ENCODE measurements around the gene PTPRA.

Gene PTPRA

GRCh38 chr20:3032624-3033023, 159.3 kb downstream of the PTPRA start:
- no peak overlapping the region for H3K18ac ChIP-seq (ENCODE audit: low read length)
- H4K12ac ChIP-seq (ENCODE audit: low read depth, low read length), result no peak overlapping the region
- no peaks in the 10 kb centered on the region for H3K79me1 ChIP-seq (ENCODE audit: low read length)
- H2AK5ac ChIP-seq (ENCODE audit: low read length), result no peak overlapping the region
- no peak overlapping the region for H2BK12ac ChIP-seq (ENCODE audit: low read length)
- no peak overlapping the region for H2BK120ac ChIP-seq (ENCODE audit: insufficient read depth, low read length, poor library complexity)
- no peak overlapping the region for H4K91ac ChIP-seq (ENCODE audit: low read depth, low read length)
- no peak overlapping the region for H3K14ac ChIP-seq (ENCODE audit: low read length)
- H2BK5ac ChIP-seq (ENCODE audit: low read depth, low read length, poor library complexity), result no peak overlapping the region
- no peak overlapping the region for H3K27ac ChIP-seq (ENCODE audit: low read depth, low read length)
- H3K23ac ChIP-seq (ENCODE audit: low read length), result no peak overlapping the region
- peaks cover 2% of the 10 kb centered on the region for H3K9me3 ChIP-seq (ENCODE audit: insufficient read depth, low read depth, low read length)
- H3K4me3 ChIP-seq (ENCODE audit: low read depth, low read length), result no peak overlapping the region
- no peak overlapping the region for H3K9ac ChIP-seq (ENCODE audit: low read length)
- no peak overlapping the region for H2AFZ ChIP-seq (ENCODE audit: insufficient read depth, low read length, poor library complexity)
- no peaks in the 10 kb centered on the region for H3K4me1 ChIP-seq (ENCODE audit: control insufficient read depth in 1 of 2, insufficient read depth in 2 of 2, low read length in 2 of 2)
- no peaks in the 10 kb centered on the region for H3K27me3 ChIP-seq (ENCODE audit: insufficient read depth, low read length)
- no peak overlapping the region for H4K8ac ChIP-seq (ENCODE audit: low read depth, low read length)
- peaks cover 33 to 50% of the 10 kb centered on the region in 2 experiments for H3K36me3 ChIP-seq (ENCODE audit: control insufficient read depth in 1 of 2, insufficient read depth in 2 of 2, low read length in 2 of 2)
- H3K4ac ChIP-seq (ENCODE audit: low read depth, low read length), result no peak overlapping the region
- WGBS (ENCODE audit: extremely low coverage, insufficient coverage, insufficient read length), result no CpG with 5 or more reads among the region's 8 CpGs
- DNase-seq, result no peak
- H3K4me2 ChIP-seq (ENCODE audit: low read length), result no peak overlapping the region
- H3K79me2 ChIP-seq (ENCODE audit: control insufficient read depth, insufficient read depth, low read length, poor library complexity), result no peaks in the 10 kb centered on the region

DNA sequence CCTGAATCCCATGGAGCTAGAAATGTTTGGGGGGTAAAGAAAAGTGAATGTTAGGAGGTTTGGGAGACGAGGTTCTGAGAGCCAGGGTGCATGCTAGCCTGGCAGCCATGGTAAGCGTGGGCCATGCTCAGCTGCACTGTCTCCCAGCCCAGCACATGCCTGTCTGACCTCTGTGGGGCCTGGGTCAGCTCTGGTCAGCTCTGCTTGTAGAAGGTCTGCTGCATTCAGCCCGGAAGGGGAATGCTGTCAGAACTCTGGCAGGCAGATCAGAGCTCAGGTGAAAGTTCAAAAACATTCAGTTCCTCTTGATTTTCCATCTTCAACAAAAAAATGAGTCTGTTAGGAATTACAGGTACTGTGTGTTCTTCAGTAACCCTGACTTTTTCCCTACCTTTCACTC, 164.4 kb downstream of the PTPRA start:
- H3K9ac ChIP-seq (ENCODE audit: low read length), result no peak overlapping the region
- H3K4me2 ChIP-seq (ENCODE audit: low read length), result no peak overlapping the region
- WGBS (ENCODE audit: extremely low coverage, insufficient coverage, insufficient read length), result no CpG with 5 or more reads among the region's 3 CpGs
- H3K36me3 ChIP-seq (ENCODE audit: control insufficient read depth in 1 of 2, insufficient read depth in 2 of 2, low read length in 2 of 2), result peaks cover 34 to 50% of the 10 kb centered on the region in 2 experiments
- H3K23ac ChIP-seq (ENCODE audit: low read length), result no peak overlapping the region
- H4K12ac ChIP-seq (ENCODE audit: low read depth, low read length), result no peak overlapping the region
- no peak overlapping the region for H2BK120ac ChIP-seq (ENCODE audit: insufficient read depth, low read length, poor library complexity)
- no peak overlapping the region for H4K8ac ChIP-seq (ENCODE audit: low read depth, low read length)
- no peaks in the 10 kb centered on the region for H3K79me1 ChIP-seq (ENCODE audit: low read length)
- H3K4me3 ChIP-seq (ENCODE audit: low read depth, low read length), result no peak overlapping the region
- no peak overlapping the region for H2AK5ac ChIP-seq (ENCODE audit: low read length)
- no peak overlapping the region for H3K18ac ChIP-seq (ENCODE audit: low read length)
- no peak overlapping the region for H2BK12ac ChIP-seq (ENCODE audit: low read length)
- H4K91ac ChIP-seq (ENCODE audit: low read depth, low read length), result no peak overlapping the region
- H3K27ac ChIP-seq (ENCODE audit: low read depth, low read length), result no peak overlapping the region
- no peaks in the 10 kb centered on the region for H3K4me1 ChIP-seq (ENCODE audit: control insufficient read depth in 1 of 2, insufficient read depth in 2 of 2, low read length in 2 of 2)
- H2BK5ac ChIP-seq (ENCODE audit: low read depth, low read length, poor library complexity), result no peak overlapping the region
- H3K79me2 ChIP-seq (ENCODE audit: control insufficient read depth, insufficient read depth, low read length, poor library complexity), result no peaks in the 10 kb centered on the region
- H2AFZ ChIP-seq (ENCODE audit: insufficient read depth, low read length, poor library complexity), result no peak overlapping the region
- peaks cover 2% of the 10 kb centered on the region for H3K9me3 ChIP-seq (ENCODE audit: insufficient read depth, low read depth, low read length)
- H3K4ac ChIP-seq (ENCODE audit: low read depth, low read length), result no peak overlapping the region
- no peaks in the 10 kb centered on the region for H3K27me3 ChIP-seq (ENCODE audit: insufficient read depth, low read length)
- H3K14ac ChIP-seq (ENCODE audit: low read length), result no peak overlapping the region
- DNase-seq, result no peak

DNA sequence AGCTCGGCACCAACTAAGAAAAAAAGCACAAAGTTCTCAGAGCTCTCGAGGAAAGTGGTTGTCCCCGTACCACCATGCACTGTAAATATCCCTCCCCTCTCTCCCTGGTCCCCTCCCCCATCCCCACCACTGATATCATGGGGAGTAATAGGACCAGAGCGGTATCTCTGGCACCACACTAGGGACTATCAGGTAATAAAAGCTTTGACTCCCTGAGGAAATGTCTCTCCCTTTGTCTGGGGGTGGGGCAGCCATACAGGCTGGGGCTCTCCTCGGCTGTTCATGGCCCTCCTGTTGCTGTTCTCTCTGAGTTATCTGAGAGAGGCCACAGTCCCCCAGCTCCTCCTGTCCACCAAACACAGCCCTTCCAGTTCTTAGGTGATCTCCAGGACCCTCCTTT, 165.2 kb downstream of the PTPRA start:
- no peak overlapping the region for H3K4me2 ChIP-seq (ENCODE audit: low read length)
- no peaks in the 10 kb centered on the region for H3K79me2 ChIP-seq (ENCODE audit: control insufficient read depth, insufficient read depth, low read length, poor library complexity)
- no peak overlapping the region for H4K8ac ChIP-seq (ENCODE audit: low read depth, low read length)
- H3K27me3 ChIP-seq (ENCODE audit: insufficient read depth, low read length), result no peaks in the 10 kb centered on the region
- no peak overlapping the region for H3K14ac ChIP-seq (ENCODE audit: low read length)
- DNase-seq, result no peak
- no peak overlapping the region for H2BK120ac ChIP-seq (ENCODE audit: insufficient read depth, low read length, poor library complexity)
- H3K79me1 ChIP-seq (ENCODE audit: low read length), result no peaks in the 10 kb centered on the region
- H3K9ac ChIP-seq (ENCODE audit: low read length), result no peak overlapping the region
- no peak overlapping the region for H2BK12ac ChIP-seq (ENCODE audit: low read length)
- no peak overlapping the region for H3K4me3 ChIP-seq (ENCODE audit: low read depth, low read length)
- H3K27ac ChIP-seq (ENCODE audit: low read depth, low read length), result no peak overlapping the region
- no peak overlapping the region for H3K4ac ChIP-seq (ENCODE audit: low read depth, low read length)
- H3K4me1 ChIP-seq (ENCODE audit: control insufficient read depth in 1 of 2, insufficient read depth in 2 of 2, low read length in 2 of 2), result no peaks in the 10 kb centered on the region
- H3K23ac ChIP-seq (ENCODE audit: low read length), result no peak overlapping the region
- H2AFZ ChIP-seq (ENCODE audit: insufficient read depth, low read length, poor library complexity), result no peak overlapping the region
- no peak overlapping the region for H4K12ac ChIP-seq (ENCODE audit: low read depth, low read length)
- H2BK5ac ChIP-seq (ENCODE audit: low read depth, low read length, poor library complexity), result no peak overlapping the region
- no peak overlapping the region for H3K18ac ChIP-seq (ENCODE audit: low read length)
- H4K91ac ChIP-seq (ENCODE audit: low read depth, low read length), result no peak overlapping the region
- peaks cover 31 to 48% of the 10 kb centered on the region in 2 experiments for H3K36me3 ChIP-seq (ENCODE audit: control insufficient read depth in 1 of 2, insufficient read depth in 2 of 2, low read length in 2 of 2)
- WGBS (ENCODE audit: extremely low coverage, insufficient coverage, insufficient read length), result no CpG with 5 or more reads among the region's 5 CpGs
- peaks cover 2% of the 10 kb centered on the region for H3K9me3 ChIP-seq (ENCODE audit: insufficient read depth, low read depth, low read length)
- no peak overlapping the region for H2AK5ac ChIP-seq (ENCODE audit: low read length)

GRCh38 chr20:3039426-3039825, 166.1 kb downstream of the PTPRA start:
- no peaks in the 10 kb centered on the region for H3K79me1 ChIP-seq (ENCODE audit: low read length)
- no peak overlapping the region for H3K18ac ChIP-seq (ENCODE audit: low read length)
- H2AK5ac ChIP-seq (ENCODE audit: low read length), result no peak overlapping the region
- no peak overlapping the region for H4K8ac ChIP-seq (ENCODE audit: low read depth, low read length)
- H2AFZ ChIP-seq (ENCODE audit: insufficient read depth, low read length, poor library complexity), result no peak overlapping the region
- no peak overlapping the region for H2BK120ac ChIP-seq (ENCODE audit: insufficient read depth, low read length, poor library complexity)
- no peak overlapping the region for H3K9ac ChIP-seq (ENCODE audit: low read length)
- peaks cover 2% of the 10 kb centered on the region for H3K9me3 ChIP-seq (ENCODE audit: insufficient read depth, low read depth, low read length)
- no peak overlapping the region for H3K4me2 ChIP-seq (ENCODE audit: low read length)
- no peak overlapping the region for H2BK5ac ChIP-seq (ENCODE audit: low read depth, low read length, poor library complexity)
- WGBS (ENCODE audit: extremely low coverage, insufficient coverage, insufficient read length), result no CpG with 5 or more reads among the region's 4 CpGs
- no peak overlapping the region for H3K4ac ChIP-seq (ENCODE audit: low read depth, low read length)
- H3K79me2 ChIP-seq (ENCODE audit: control insufficient read depth, insufficient read depth, low read length, poor library complexity), result no peaks in the 10 kb centered on the region
- no peaks in the 10 kb centered on the region for H3K27me3 ChIP-seq (ENCODE audit: insufficient read depth, low read length)
- no peak overlapping the region for H4K91ac ChIP-seq (ENCODE audit: low read depth, low read length)
- peaks cover 31 to 48% of the 10 kb centered on the region in 2 experiments for H3K36me3 ChIP-seq (ENCODE audit: control insufficient read depth in 1 of 2, insufficient read depth in 2 of 2, low read length in 2 of 2)
- H3K4me3 ChIP-seq (ENCODE audit: low read depth, low read length), result no peak overlapping the region
- H3K4me1 ChIP-seq (ENCODE audit: control insufficient read depth in 1 of 2, insufficient read depth in 2 of 2, low read length in 2 of 2), result no peaks in the 10 kb centered on the region
- no peak for DNase-seq
- no peak overlapping the region for H2BK12ac ChIP-seq (ENCODE audit: low read length)
- H3K27ac ChIP-seq (ENCODE audit: low read depth, low read length), result no peak overlapping the region
- no peak overlapping the region for H3K23ac ChIP-seq (ENCODE audit: low read length)
- no peak overlapping the region for H3K14ac ChIP-seq (ENCODE audit: low read length)
- H4K12ac ChIP-seq (ENCODE audit: low read depth, low read length), result no peak overlapping the region
